SU-DHL-6 (cell line): ENCODE data around the gene C1QL1.

Experiments
- EZH2phosphoT487 ChIP-seq: fragments of 200-600 bp; sonication (generic), shearing (Covaris generic); conservative IDR thresholded peaks from 2 replicates; pipeline ENCODE4 v1.6.1; 2018; ENCODE audit warnings: mild to moderate bottlenecking, antibody characterized with exemption, low read length, moderate library complexity, mixed read lengths
- TF ChIP-seq, protein P1 (sequence below): fragments of 200-600 bp; sonication (generic); IDR thresholded peaks from one replicate; pipeline ENCODE4 v1.5.1; 2017; ENCODE audit warnings: antibody characterized with exemption, mild to moderate bottlenecking, low read length, moderate library complexity; ENCODE audit not compliant: insufficient read depth, poor library complexity, severe bottlenecking

GRCh38 chr17:44911133-44912001 lies 56.7 kb downstream of the C1QL1 start:
- TF ChIP-seq, protein P1, sequence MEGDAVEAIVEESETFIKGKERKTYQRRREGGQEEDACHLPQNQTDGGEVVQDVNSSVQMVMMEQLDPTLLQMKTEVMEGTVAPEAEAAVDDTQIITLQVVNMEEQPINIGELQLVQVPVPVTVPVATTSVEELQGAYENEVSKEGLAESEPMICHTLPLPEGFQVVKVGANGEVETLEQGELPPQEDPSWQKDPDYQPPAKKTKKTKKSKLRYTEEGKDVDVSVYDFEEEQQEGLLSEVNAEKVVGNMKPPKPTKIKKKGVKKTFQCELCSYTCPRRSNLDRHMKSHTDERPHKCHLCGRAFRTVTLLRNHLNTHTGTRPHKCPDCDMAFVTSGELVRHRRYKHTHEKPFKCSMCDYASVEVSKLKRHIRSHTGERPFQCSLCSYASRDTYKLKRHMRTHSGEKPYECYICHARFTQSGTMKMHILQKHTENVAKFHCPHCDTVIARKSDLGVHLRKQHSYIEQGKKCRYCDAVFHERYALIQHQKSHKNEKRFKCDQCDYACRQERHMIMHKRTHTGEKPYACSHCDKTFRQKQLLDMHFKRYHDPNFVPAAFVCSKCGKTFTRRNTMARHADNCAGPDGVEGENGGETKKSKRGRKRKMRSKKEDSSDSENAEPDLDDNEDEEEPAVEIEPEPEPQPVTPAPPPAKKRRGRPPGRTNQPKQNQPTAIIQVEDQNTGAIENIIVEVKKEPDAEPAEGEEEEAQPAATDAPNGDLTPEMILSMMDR: no peak
- TF ChIP-seq EZH2phosphoT487: no peak
